ENCODE results near the gene CYP4F2. TPM values are rescaled to one million over a fixed set of nuclear protein-coding genes. Genes with fewer than 3 reads are reported as not detected.
"Not testable (repeated sequence)": the region's sequence is repeated elsewhere in the genome, so short reads cannot be mapped to it uniquely, and the experiment has no call there.

The CYP4F2 gene
- total and polyA plus RNA-seq, 8 donors: 0.09 to 0.43 (median 0.30) TPM; not detected in 4

DNA sequence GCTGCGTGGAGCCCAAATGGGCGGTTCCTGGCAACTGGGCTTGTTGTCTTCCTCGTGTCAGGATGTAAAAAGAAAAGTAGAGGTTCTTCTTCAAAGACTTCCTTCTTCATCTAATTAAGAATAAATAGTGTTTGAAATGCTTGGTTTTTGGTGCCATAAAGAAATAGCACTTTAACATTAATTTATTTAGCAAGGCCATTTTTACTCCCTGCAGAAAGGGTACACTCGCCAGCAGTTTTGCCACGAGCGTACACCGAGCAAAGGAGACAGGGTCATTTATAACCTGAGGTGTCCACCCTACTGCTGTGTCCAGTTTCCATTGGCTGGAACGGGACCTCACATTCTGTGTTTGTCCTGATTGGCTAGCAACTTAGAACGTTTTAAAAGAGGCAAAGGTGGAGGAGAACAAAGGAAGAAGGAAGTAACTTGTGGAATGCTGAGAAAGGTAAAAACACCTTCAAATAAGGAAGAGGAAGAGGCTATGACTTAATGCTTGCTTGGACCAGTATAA, 60.6 kb downstream of the CYP4F2 start:
- Histone ChIP-seq H3K9me3 (no peaks in the 10 kb centered on the region), H3K27ac (peak overlapping the region; percentile 97 to 99 (median 99)), H3K27me3 (no peaks in the 10 kb centered on the region), H3K4me1 (peaks cover 0 to 6% (median 5%) of the 10 kb centered on the region in 3 donors), H3K4me3 (peak overlapping the region; percentile 67 to 94 (median 75)), H3K36me3 (no peaks in the 10 kb centered on the region)
- intact Hi-C loops (cut with DNase I): no loop called here
- peak; percentile 84 for FAIRE-seq
- peak; percentile 52 to 61 (median 56) for ATAC-seq
- TF ChIP-seq, protein P1, sequence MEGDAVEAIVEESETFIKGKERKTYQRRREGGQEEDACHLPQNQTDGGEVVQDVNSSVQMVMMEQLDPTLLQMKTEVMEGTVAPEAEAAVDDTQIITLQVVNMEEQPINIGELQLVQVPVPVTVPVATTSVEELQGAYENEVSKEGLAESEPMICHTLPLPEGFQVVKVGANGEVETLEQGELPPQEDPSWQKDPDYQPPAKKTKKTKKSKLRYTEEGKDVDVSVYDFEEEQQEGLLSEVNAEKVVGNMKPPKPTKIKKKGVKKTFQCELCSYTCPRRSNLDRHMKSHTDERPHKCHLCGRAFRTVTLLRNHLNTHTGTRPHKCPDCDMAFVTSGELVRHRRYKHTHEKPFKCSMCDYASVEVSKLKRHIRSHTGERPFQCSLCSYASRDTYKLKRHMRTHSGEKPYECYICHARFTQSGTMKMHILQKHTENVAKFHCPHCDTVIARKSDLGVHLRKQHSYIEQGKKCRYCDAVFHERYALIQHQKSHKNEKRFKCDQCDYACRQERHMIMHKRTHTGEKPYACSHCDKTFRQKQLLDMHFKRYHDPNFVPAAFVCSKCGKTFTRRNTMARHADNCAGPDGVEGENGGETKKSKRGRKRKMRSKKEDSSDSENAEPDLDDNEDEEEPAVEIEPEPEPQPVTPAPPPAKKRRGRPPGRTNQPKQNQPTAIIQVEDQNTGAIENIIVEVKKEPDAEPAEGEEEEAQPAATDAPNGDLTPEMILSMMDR (IDR thresholded peaks at IDR 0.05): no peak
- peak in 4 of 6 donors; percentile 51 to 71 (median 62) for DNase-seq
- 0% methylated on average over 9 of the region's 9 CpGs for WGBS, 2 donors

DNA sequence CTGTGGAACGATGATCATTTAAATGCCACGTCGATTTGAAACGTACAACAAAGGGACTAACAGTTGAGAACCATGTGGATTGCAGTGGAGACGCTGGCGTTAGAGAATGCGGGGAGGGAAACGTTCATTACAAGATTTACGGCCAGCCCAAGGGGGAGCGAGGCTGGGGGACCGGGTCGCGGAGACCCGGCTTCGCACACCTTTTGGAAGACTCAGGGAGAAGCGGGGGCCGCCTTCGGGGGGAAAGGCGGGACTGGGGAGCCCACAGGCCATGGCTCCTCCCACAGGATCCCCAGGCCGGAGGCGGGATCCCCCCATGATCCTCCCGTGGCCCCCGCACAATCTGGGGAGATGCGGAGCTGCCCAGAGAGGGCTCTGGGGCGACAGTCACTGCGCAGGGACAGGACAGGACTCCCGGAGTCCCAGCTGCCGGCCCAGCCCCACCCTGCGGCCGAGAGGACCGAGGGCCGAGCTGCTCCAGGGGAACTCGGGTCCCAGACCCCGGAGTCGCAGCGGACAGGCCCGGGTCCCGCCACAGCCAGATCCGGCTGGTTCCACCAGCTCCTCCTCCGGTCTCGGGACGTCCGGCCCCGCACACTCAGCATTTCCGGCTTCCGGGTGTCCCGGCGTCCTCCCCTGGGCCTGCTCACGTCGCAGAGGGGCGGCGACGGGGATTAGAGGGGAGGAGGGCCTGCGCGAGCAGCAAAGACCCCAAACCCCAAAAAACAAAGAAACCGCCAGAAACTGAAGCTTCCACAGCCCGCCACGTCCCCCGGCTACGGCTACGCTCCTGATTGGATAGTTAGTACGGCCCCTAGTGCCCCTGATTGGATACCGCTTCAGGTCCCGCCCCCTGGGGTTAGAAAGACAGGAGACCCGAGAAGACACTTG, 61.3 kb downstream of the CYP4F2 start:
- Histone ChIP-seq H3K9me3 (no peaks in the 10 kb centered on the region), H3K4me3 (peak overlapping the region; percentile 67 to 94 (median 75)), H3K36me3 (no peaks in the 10 kb centered on the region), H3K4me1 (peaks cover 0 to 6% (median 5%) of the 10 kb centered on the region in 3 donors), H3K27ac (peak overlapping the region; percentile 97 to 99 (median 99)), H3K27me3 (no peaks in the 10 kb centered on the region)
- 1% methylated on average over 62 to 65 of the region's 65 CpGs for WGBS, 2 donors
- intact Hi-C loops (cut with DNase I): no loop called here
- TF ChIP-seq, protein P1 (IDR thresholded peaks at IDR 0.05): no peak
- peak; percentile 89 to 99 (median 96) for DNase-seq
- FAIRE-seq: no peak
- peak; percentile 97 to 99 (median 98) for ATAC-seq

DNA sequence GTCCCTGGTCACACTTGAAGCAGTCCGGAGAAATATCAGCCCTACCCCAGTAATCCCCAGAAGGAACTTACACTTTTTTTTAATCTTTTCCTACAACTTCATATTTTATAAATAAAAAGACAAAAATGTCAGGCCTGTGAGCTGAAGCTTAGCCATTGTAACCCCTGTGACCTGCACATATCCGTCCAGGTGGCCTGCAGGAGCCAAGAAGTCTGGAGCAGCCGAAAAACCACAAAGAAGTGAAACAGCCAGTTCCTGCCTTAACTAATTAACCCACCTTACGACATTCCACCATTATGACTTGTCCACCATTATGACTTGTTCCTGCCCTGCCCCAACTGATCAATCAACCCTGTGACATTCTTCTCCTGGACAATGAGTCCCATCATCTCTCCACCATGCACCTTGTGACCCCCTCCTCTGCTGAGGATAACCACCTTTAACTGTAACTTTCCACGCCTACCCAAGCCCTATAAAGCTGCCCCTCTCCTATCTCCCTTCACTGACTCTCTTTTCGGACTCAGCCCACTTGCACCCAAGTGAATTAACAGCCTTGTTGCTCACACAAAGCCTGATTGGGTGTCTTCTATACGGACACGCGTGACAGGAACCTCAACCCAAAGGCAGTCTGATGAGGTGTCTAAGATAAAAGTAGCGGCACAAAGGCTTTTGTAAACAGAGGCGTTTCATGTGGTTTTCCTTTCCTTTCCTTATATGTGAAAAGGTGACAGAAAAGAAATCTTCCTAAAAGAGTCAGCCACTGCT, 62.1 kb downstream of the CYP4F2 start:
- 40 to 41% methylated on average over 11 of the region's 11 CpGs for whole genome bisulfite sequencing, 2 donors
- H3K4me1 ChIP-seq; H3K36me3 ChIP-seq; H3K27me3 ChIP-seq; intact Hi-C loops (cut with DNase I); DNase-seq; H3K9me3 ChIP-seq; FAIRE-seq: not testable (repeated sequence)
- peak overlapping the region; percentile 97 to 99 (median 99) for H3K27ac ChIP-seq
- peak overlapping the region; percentile 67 to 94 (median 75) for H3K4me3 ChIP-seq
- peak in 1 of 4 donors; percentile 5 for ATAC-seq

- H3K27ac ChIP-seq; FAIRE-seq; H3K4me1 ChIP-seq; H3K27me3 ChIP-seq; H3K4me3 ChIP-seq; ATAC-seq; intact Hi-C loops (cut with DNase I); H3K36me3 ChIP-seq; H3K9me3 ChIP-seq; DNase-seq: not testable (repeated sequence)
- WGBS, 2 donors: 91% methylated on average over 3 of the region's 3 CpGs
Observed at GRCh38 chr19:15834232-15834631, 63.6 kb downstream of the CYP4F2 start.

DNA sequence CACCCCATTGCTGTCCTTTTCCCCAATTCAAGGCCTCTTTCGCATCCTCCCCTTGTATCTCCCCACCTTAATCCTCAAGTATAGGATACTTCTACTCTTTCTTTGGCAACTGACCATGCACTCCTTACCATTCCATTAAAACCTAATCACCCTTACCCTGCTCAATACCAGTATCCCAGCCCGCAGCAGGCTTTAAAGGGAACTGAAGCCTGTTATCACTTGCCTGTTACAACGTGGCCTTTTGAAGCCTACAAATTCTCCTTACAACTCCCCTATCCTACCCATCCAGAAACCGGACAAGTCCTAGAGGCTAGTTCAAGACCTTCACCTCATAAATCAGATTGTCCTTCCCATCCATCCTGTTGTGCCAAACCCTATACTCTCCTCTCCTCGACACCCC, 66.2 kb downstream of the CYP4F2 start:
- Histone ChIP-seq H3K27me3 (no peaks in the 10 kb centered on the region), H3K4me1 (no peaks in the 10 kb centered on the region), H3K9me3 (no peaks in the 10 kb centered on the region), H3K4me3 (no peak overlapping the region), H3K27ac (no peak overlapping the region), H3K36me3 (no peaks in the 10 kb centered on the region)
- TF ChIP-seq, protein P1 (IDR thresholded peaks at IDR 0.05): no peak
- 76 to 80% methylated on average over 5 of the region's 5 CpGs for WGBS, 2 donors
- intact Hi-C loops (cut with DNase I): no loop called here
- FAIRE-seq: no peak
- DNase-seq: no peak
- no peak for ATAC-seq

Data from pancreas (tissue), 10 donors.